ENCODE results near the gene CD226.
A peak's percentile ranks its signal among the peaks of the same experiment; 100 is the strongest.
"Not testable (repeated sequence)": the region's sequence is repeated elsewhere in the genome, so short reads cannot be mapped to it uniquely, and the experiment has no call there.

CD226 gene

GRCh38 chr18:69947361-69948133 is at the start of gene CD226:
Gene CD226, minus strand, starts transcription at chr18:69947873. Its CDS starts 467 bp downstream, at chr18:69947406.
- no peaks in the 10 kb centered on the region for H3K27me3 Mint-ChIP-seq
- peaks cover 13% of the 10 kb centered on the region for H3K36me3 Mint-ChIP-seq (ENCODE audit: low read depth)
- no peak within 1 kb of the TSS for H3K27ac Mint-ChIP-seq
- H3K4me1 Mint-ChIP-seq (ENCODE audit: low read depth): peaks cover 46% of the 10 kb centered on the region
- H3K9me3 Mint-ChIP-seq: peaks cover 7% of the 10 kb centered on the region
- no peak within 1 kb of the TSS for H3K4me3 Mint-ChIP-seq
- peak; percentile 55 for DNase-seq

- Mint-ChIP-seq H3K4me1 (ENCODE audit: low read depth) (peaks cover 23% of the 10 kb centered on the region), H3K4me3 (no peak overlapping the region), H3K36me3 (ENCODE audit: low read depth) (peaks cover 85% of the 10 kb centered on the region), H3K27ac (peak overlapping the region; percentile 1), H3K27me3 (no peaks in the 10 kb centered on the region), H3K9me3 (peaks cover 9% of the 10 kb centered on the region)
- no peak for DNase-seq
These were observed 49.5 kb upstream of the CD226 start for GRCh38 chr18:69996951-69997798.

- no peak overlapping the region for H3K27ac Mint-ChIP-seq
- H3K4me3 Mint-ChIP-seq: no peak overlapping the region
- H3K4me1 Mint-ChIP-seq (ENCODE audit: low read depth): peaks cover 23% of the 10 kb centered on the region
- H3K27me3 Mint-ChIP-seq: no peaks in the 10 kb centered on the region
- DNase-seq: no peak
- H3K9me3 Mint-ChIP-seq: peaks cover 17% of the 10 kb centered on the region
- H3K36me3 Mint-ChIP-seq (ENCODE audit: low read depth): peaks cover 85% of the 10 kb centered on the region
These were observed 48.7 kb upstream of the CD226 start for GRCh38 chr18:69996417-69996816.

GRCh38 chr18:69995774-69996173 is 48.1 kb upstream of the CD226 start:
- Mint-ChIP-seq H3K4me1 (ENCODE audit: low read depth) (peaks cover 23% of the 10 kb centered on the region), H3K27me3 (no peaks in the 10 kb centered on the region), H3K27ac (no peak overlapping the region), H3K9me3 (peaks cover 19% of the 10 kb centered on the region), H3K36me3 (ENCODE audit: low read depth) (peaks cover 81% of the 10 kb centered on the region), H3K4me3 (no peak overlapping the region)
- DNase-seq: no peak

- H3K36me3 Mint-ChIP-seq (ENCODE audit: low read depth): peaks cover 83% of the 10 kb centered on the region
- no peak overlapping the region for H3K27ac Mint-ChIP-seq
- peaks cover 21% of the 10 kb centered on the region for H3K4me1 Mint-ChIP-seq (ENCODE audit: low read depth)
- H3K4me3 Mint-ChIP-seq: no peak overlapping the region
- H3K9me3 Mint-ChIP-seq: peaks cover 44% of the 10 kb centered on the region
- no peaks in the 10 kb centered on the region for H3K27me3 Mint-ChIP-seq
- DNase-seq: no peak
These were observed 45.1 kb upstream of the CD226 start for GRCh38 chr18:69992776-69993175.

GRCh38 chr18:69987870-69988269 is 40.2 kb upstream of the CD226 start:
- peaks cover 2% of the 10 kb centered on the region for H3K4me1 Mint-ChIP-seq (ENCODE audit: low read depth)
- no peak for DNase-seq
- H3K27ac Mint-ChIP-seq: no peak overlapping the region
- no peaks in the 10 kb centered on the region for H3K27me3 Mint-ChIP-seq
- peaks cover 68% of the 10 kb centered on the region for H3K36me3 Mint-ChIP-seq (ENCODE audit: low read depth)
- H3K4me3 Mint-ChIP-seq: no peak overlapping the region
- peaks cover 45% of the 10 kb centered on the region for H3K9me3 Mint-ChIP-seq

GRCh38 chr18:69985239-69985638 is 37.6 kb upstream of the CD226 start:
- no peak for DNase-seq
- H3K4me1 Mint-ChIP-seq (ENCODE audit: low read depth): peaks cover 28% of the 10 kb centered on the region
- H3K9me3 Mint-ChIP-seq: peaks cover 25% of the 10 kb centered on the region
- H3K27ac Mint-ChIP-seq: no peak overlapping the region
- H3K27me3 Mint-ChIP-seq: no peaks in the 10 kb centered on the region
- no peak overlapping the region for H3K4me3 Mint-ChIP-seq
- H3K36me3 Mint-ChIP-seq (ENCODE audit: low read depth): peaks cover 58% of the 10 kb centered on the region

- no peak for DNase-seq
- Mint-ChIP-seq H3K9me3 (peaks cover 3% of the 10 kb centered on the region), H3K4me1 (ENCODE audit: low read depth) (peaks cover 48% of the 10 kb centered on the region), H3K27me3 (no peaks in the 10 kb centered on the region), H3K36me3 (ENCODE audit: low read depth) (peaks cover 47% of the 10 kb centered on the region), H3K27ac (peak overlapping the region; percentile 83), H3K4me3 (no peak overlapping the region)
These were observed 34.7 kb upstream of the CD226 start for GRCh38 chr18:69982417-69982816.

- H3K27ac Mint-ChIP-seq: peak overlapping the region; percentile 83
- peaks cover 47% of the 10 kb centered on the region for H3K36me3 Mint-ChIP-seq (ENCODE audit: low read depth)
- H3K9me3 Mint-ChIP-seq: peaks cover 6% of the 10 kb centered on the region
- H3K27me3 Mint-ChIP-seq: no peaks in the 10 kb centered on the region
- no peak for DNase-seq
- no peak overlapping the region for H3K4me3 Mint-ChIP-seq
- peaks cover 48% of the 10 kb centered on the region for H3K4me1 Mint-ChIP-seq (ENCODE audit: low read depth)
These were observed 34.3 kb upstream of the CD226 start for GRCh38 chr18:69981948-69982347.

GRCh38 chr18:69980982-69981804 is 33.5 kb upstream of the CD226 start:
- Mint-ChIP-seq H3K4me1 (ENCODE audit: low read depth) (peaks cover 48% of the 10 kb centered on the region), H3K27me3 (no peaks in the 10 kb centered on the region), H3K27ac (peak overlapping the region; percentile 83), H3K4me3 (peak overlapping the region; percentile 5), H3K36me3 (ENCODE audit: low read depth) (peaks cover 50% of the 10 kb centered on the region), H3K9me3 (peaks cover 13% of the 10 kb centered on the region)
- DNase-seq: no peak

- H3K27me3 Mint-ChIP-seq: no peaks in the 10 kb centered on the region
- H3K4me3 Mint-ChIP-seq: no peak overlapping the region
- H3K9me3 Mint-ChIP-seq: peaks cover 20% of the 10 kb centered on the region
- H3K36me3 Mint-ChIP-seq (ENCODE audit: low read depth): peaks cover 50% of the 10 kb centered on the region
- H3K4me1 Mint-ChIP-seq (ENCODE audit: low read depth): peaks cover 48% of the 10 kb centered on the region
- DNase-seq: no peak
- H3K27ac Mint-ChIP-seq: peak overlapping the region; percentile 83
These were observed 32.8 kb upstream of the CD226 start for GRCh38 chr18:69980509-69980908.

GRCh38 chr18:69978732-69979715 is 31.4 kb upstream of the CD226 start:
- Mint-ChIP-seq H3K27ac (peak overlapping the region; percentile 90), H3K9me3 (peaks cover 20% of the 10 kb centered on the region), H3K27me3 (no peaks in the 10 kb centered on the region), H3K4me3 (peak overlapping the region; percentile 7), H3K36me3 (ENCODE audit: low read depth) (peaks cover 46% of the 10 kb centered on the region), H3K4me1 (ENCODE audit: low read depth) (peaks cover 48% of the 10 kb centered on the region)
- no peak for DNase-seq

GRCh38 chr18:69975294-69975693 is 27.6 kb upstream of the CD226 start:
- Mint-ChIP-seq H3K9me3 (peaks cover 35% of the 10 kb centered on the region), H3K36me3 (ENCODE audit: low read depth) (peaks cover 46% of the 10 kb centered on the region), H3K4me1 (ENCODE audit: low read depth) (peaks cover 21% of the 10 kb centered on the region)
- H3K27me3 Mint-ChIP-seq, H3K4me3 Mint-ChIP-seq, DNase-seq, H3K27ac Mint-ChIP-seq: not testable (repeated sequence)
